Epidermal melanocyte (primary cell): ENCODE results near the gene IRF3.

Experiments
- DNase-seq: peaks from one replicate; pipeline ENCODE4 v3.0.0; 2011; ENCODE audit warnings: low spot score; ENCODE audit not compliant: insufficient read length

The IRF3 gene

GRCh38 chr19:49669516-49669915, 3.9 kb upstream of the IRF3 start:
- no peak for DNase-seq

GRCh38 chr19:49667473-49667872, 1.8 kb upstream of the IRF3 start:
- DNase-seq, result no peak

GRCh38 chr19:49666120-49666444, 425 bp upstream of the IRF3 start:
- DNase-seq, result no peak

DNA sequence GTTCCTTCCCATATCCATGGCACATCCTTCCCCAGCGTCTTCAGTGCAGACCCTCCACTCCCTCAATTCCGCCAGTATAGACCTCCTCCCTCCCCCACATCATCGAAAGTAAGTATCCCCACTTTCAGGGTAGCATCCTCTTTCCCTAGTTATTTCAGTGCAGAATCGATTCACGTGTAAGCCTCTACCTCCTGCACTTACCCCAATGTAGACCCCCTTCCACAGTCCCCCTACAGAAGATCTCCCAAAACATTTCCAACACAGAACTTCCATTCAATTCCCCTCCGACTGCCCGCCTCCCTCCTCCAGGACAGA, 664 bp downstream of the IRF3 start:
- no peak for DNase-seq

- peak; percentile 97 for DNase-seq
Observed at GRCh38 chr19:49664171-49665035, 1.3 kb downstream of the IRF3 start.

- DNase-seq, result no peak
Observed at GRCh38 chr19:49663224-49663623, 2.4 kb downstream of the IRF3 start.

- no peak for DNase-seq
Observed at GRCh38 chr19:49662011-49662410, 3.6 kb downstream of the IRF3 start.

DNA sequence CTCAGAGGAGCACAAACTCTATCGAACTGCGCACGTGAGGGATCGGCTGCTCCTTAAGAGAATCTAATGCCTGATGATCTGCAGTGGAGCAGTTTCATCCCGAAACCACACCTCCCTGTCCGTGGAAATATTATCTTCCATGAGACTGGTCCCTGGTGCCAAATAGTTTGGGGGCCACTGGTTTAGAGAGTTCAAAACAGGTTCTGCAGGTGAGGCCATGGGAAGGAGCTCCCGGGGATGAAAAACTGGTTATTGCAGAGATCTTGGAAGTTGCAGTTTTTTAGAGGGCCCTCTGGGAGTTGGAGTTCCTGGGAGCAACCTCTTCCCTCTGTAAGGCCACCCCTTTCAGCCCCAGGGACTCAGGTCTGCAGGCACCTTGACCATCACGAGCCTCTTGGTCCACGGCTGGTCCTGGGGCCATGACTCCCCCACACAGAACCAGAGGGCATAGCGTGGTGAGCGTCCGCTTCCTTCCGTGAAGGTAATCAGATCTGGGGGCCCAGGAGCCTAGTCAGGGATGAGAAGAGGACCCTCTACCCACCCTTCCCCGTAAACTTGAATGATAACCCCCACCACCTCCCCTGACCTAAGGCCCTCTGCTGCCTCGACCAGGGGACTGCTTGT, 5.2 kb downstream of the IRF3 start:
- DNase-seq, result no peak

- no peak for DNase-seq
Observed at GRCh38 chr19:49658566-49659442, 6.9 kb downstream of the IRF3 start.

GRCh38 chr19:49658139-49658517, 7.5 kb downstream of the IRF3 start:
- no peak for DNase-seq

GRCh38 chr19:49657493-49658138, 8.0 kb downstream of the IRF3 start:
- no peak for DNase-seq

GRCh38 chr19:49656456-49657109, 9.1 kb downstream of the IRF3 start:
- DNase-seq, result no peak

GRCh38 chr19:49655570-49656455, 9.8 kb downstream of the IRF3 start:
- no peak for DNase-seq

DNA sequence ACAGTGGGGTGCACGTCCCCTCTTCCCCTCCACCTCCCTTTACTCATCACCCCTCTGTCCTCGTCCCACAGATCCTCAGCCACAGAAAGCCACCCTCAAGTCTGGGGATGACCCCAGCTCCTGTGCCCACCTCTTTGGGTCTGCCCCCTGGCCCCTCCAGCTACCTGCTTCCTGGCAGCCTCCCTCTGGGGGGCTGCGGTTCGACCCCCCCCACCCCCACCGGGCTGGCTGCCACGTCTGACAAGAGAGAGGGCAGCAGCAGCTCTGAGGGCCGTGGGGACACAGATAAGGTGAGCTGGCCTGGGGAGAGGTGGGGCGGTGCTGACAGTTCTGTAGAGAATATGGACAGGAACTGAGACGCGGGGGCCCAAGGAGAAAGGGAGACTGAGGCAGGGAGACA, 11.1 kb downstream of the IRF3 start:
- DNase-seq, result no peak

- DNase-seq, result no peak
Observed at GRCh38 chr19:49653466-49653806, 12.2 kb downstream of the IRF3 start.

GRCh38 chr19:49652551-49653465, 12.8 kb downstream of the IRF3 start:
- DNase-seq, result no peak

DNA sequence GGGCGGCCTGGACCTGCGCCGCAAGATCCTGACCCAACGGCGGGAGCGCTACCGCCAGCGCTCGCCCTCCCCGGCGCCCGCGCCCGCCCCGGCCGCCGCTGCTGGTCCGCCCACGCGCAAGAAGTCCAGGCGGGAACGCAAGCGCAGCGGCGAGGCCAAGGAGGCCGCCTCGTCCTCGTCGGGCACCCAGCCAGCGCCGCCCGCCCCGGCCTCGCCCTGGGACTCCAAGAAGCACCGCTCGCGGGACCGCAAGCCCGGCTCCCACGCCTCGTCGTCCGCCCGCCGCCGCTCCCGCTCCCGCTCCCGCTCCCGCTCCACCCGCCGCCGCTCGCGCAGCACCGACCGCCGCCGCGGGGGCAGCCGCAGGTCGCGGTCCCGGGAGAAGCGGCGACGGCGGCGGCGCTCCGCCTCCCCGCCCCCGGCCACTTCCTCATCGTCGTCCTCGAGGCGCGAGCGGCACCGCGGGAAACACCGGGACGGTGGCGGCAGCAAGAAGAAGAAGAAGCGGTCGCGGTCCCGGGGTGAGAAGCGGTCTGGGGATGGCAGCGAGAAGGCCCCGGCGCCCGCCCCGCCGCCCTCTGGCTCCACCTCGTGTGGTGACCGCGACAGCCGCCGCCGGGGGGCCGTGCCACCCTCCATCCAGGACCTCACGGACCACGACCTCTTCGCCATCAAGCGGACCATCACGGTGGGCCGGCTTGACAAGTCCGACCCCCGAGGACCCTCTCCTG, 13.7 kb downstream of the IRF3 start:
- DNase-seq, result no peak

DNA sequence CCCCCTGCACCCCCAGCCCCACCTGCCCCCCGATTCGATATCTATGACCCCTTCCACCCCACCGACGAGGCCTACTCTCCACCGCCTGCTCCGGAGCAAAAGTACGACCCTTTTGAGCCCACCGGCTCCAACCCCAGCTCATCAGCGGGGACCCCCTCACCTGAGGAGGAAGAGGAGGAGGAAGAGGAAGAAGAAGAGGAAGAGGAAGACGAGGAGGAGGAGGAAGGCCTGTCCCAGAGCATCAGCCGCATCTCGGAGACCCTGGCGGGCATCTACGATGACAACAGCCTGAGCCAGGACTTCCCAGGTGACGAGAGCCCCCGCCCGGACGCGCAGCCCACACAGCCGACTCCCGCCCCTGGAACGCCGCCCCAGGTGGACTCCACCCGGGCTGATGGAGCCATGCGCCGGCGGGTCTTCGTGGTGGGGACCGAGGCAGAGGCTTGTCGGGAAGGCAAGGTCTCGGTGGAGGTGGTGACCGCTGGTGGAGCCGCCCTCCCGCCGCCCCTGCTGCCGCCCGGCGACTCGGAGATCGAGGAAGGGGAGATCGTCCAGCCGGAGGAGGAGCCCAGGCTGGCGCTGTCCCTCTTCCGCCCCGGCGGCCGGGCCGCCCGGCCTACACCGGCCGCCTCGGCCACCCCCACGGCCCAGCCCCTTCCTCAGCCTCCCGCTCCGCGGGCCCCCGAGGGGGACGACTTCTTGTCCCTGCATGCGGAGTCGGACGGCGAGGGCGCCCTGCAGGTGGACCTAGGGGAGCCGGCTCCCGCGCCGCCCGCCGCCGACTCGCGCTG, 14.4 kb downstream of the IRF3 start:
- no peak for DNase-seq
